H1 (cell line): Measurements from ENCODE around the gene ACTA2. TPM values are rescaled to one million over a fixed set of nuclear protein-coding genes. Genes with fewer than 3 reads are reported as not detected.

Experiments used
- CHD7 ChIP-seq: fragments of 300-600 bp; sonication (generic); IDR thresholded peaks from 2 replicates; pipeline ENCODE4 v1.7.1; 2012; ENCODE audit warnings: low read length, moderate library complexity, mild to moderate bottlenecking, inconsistent platforms; ENCODE audit not compliant: insufficient replicate concordance
- JUND ChIP-seq: IDR thresholded peaks from 2 replicates; pipeline ENCODE4 v1.6.1; 2011; ENCODE audit warnings: mild to moderate bottlenecking, improper control_type of control experiment, low read length
- NANOG ChIP-seq: IDR thresholded peaks from 2 replicates; pipeline ENCODE4 v1.6.1; 2011; ENCODE audit warnings: low read length, low read depth, mild to moderate bottlenecking, inconsistent platforms; ENCODE audit not compliant: insufficient read depth, poor library complexity, severe bottlenecking
- TCF12 ChIP-seq: IDR thresholded peaks from 2 replicates; pipeline ENCODE4 v1.6.1; 2011; ENCODE audit warnings: low read depth, mild to moderate bottlenecking, low read length
- polyA plus RNA-seq, 7 experiments: library from polyadenylated mRNA; depleted of rRNA in 3 of 7; stranded (reverse) in 5 of 7; unstranded in 2 of 7; fragments of >200 nt in 5 of 7; fragments of 200-250 nt in 2 of 7; gene quantifications; 1 replicate in 5 of 7; 2 replicates in 1 of 7; 4 replicates in 1 of 7; pipeline versions ENCODE4 v1.2.1 to v1.2.3, GENCODE V29; 2011 to 2013; ENCODE audit warnings: missing spikeins in 2 of 7, mixed read lengths in 2 of 7
- total RNA-seq: library from RNA; stranded (reverse); fragmentation: NEBNext Ultra II Directional; extraction: Animal tissue kit (Norgen Biotek cat#: 25700); gene quantifications from 2 replicates; pipeline ENCODE4 v1.2.1, GENCODE V29; 2021

The ACTA2 gene
- total and polyA plus RNA-seq, 2 of the 8 experiments (the other 6 are each of a cell fraction or from before 2014, with no cell fraction given): 3.5 to 8.9 TPM

GRCh38 chr10:88978463-88978862, 25.9 kb upstream of the ACTA2 start (continued):
- no peak for TF ChIP-seq CHD7
- TF ChIP-seq JUND: no peak
- TF ChIP-seq NANOG: no peak
- TF ChIP-seq TCF12: no peak
- TF ChIP-seq, all 59 proteins: peak for 0
